GM21737 (cell line): Measurements from ENCODE around the gene ADAMTSL2.

Experiments
- ATAC-seq: cut with Tn5 transposase; IDR thresholded peaks from one replicate; pipeline ENCODE4 v1.9.1; 2021; ENCODE audit warnings: mild to moderate bottlenecking, moderate library complexity; ENCODE audit not compliant: unreplicated experiment

The ADAMTSL2 gene

DNA sequence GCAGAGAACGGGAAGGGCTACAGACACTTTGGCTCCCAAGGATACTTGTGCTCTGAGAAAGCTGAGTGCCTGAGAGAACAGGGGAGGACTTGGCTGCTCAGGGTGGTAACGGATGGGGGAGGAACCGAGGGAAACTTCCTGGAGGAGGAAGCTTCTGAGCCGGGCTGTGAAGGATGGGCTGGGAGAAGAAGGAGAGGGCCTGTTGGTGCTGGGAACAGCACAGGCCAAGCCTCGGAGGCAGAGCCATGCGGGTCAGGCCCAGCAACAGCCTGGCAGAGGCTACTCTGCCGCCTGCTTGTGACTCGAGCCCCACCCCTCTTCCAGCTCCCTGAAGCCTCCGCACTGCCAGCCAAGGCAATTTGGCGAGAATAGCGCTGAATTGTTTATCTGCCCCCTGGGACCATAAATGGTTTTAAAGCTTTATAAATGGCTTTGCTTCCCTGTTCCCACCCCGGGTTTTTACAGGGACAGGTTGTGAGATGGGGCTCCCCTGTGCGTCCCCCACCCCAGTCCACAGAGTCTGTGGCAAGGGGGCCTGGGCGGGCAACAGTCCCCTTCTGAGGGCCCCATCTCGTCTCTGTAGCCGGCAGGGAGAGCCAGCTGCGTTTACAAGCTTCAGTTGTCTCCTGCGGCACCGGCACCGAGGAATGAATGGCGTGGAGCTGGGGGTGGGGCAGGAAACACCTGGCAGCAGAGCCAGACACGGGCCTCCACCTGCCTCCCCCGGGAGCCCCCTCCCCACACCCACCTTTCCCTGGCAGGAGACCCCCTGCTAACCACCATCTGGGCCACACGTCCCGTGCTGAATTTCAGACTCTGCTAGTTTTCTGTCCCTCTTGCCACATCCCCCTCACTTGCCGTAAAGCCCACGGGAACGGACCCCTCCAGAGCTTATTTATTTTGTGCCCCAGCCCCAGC is 50.3 kb downstream of the ADAMTSL2 start:
- ATAC-seq, result no peak

DNA sequence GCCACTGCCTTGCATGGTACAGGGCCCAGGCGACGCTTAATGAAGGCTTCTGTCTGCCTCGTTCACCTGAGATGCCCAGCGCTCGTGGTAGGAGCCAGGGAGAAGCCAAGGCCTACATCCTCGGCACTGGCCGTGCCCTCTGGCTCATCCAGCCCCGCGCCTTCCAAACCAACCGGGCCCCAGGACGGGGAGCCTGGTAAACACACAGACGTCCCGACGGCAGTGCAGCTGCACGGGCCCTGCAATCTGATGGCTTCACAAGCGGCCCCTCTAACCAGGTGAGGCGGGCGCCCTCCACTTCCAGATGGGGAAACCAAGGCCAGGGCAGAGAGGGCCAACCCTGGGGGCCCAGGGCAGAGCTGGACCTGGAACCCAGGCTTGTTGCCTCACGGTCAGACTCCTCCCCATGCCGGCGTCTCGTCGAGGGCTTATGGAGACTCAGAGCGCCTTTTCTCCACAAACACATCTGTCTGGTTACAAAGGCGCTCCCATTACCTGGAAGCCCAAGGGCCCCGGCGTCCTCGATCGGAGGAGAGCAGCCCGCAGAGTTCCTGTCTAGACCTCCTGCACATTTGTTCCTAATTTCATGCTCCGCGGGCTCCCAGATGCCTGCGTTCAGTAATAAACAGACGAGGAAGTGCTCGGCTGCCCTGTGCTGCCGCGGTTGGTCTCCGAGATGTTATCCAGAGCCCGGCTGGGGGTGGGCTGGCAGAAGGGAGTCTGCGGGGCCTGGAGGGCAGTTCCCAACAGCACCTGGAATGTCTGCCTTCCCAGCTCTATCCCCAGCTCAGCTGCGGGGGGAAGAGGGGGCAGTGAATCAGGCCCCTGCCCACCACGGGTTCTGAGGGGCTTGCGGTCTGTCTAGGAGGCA is 51.2 kb downstream of the ADAMTSL2 start:
- no peak for ATAC-seq

DNA sequence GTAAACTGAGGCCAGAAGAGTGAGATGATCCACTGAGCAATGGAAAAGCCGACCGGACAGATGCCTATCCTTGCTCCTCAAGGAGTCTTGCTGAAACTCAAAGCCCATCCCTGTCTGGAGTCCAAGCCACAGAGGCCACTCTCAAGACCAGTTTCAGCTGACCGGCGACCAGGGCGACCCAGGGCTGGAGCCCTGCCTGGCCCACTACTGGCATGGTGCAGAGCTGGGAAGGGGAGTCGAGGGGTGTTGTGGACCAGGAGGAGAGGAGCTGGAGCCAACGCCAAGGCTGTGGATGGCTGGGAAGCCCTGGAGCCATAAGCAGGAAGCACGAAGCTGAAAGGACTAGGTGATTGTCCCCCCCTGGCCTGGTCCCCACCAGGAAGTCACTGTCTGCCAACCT is 52.5 kb downstream of the ADAMTSL2 start:
- no peak for ATAC-seq

DNA sequence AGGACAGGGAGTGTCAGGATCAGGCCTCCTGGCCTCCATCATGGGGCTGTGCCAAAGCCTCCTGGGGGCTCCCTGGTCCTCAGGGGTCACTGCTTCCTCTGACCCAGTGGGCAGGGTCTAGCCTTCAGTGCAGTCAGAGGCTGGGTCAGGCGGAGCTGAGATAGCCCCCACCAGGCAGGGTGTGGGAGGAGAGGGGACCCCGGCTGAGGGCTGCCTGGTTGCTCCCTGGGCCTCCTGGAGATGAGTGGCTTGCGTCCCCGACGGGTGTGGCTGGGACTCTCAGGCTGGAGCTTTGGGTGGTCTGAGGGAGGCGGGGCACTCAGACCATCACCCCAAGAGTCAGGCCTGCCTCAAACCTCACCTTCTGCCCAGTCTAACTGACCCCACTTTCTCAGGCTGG is 53.0 kb downstream of the ADAMTSL2 start:
- no peak for ATAC-seq

DNA sequence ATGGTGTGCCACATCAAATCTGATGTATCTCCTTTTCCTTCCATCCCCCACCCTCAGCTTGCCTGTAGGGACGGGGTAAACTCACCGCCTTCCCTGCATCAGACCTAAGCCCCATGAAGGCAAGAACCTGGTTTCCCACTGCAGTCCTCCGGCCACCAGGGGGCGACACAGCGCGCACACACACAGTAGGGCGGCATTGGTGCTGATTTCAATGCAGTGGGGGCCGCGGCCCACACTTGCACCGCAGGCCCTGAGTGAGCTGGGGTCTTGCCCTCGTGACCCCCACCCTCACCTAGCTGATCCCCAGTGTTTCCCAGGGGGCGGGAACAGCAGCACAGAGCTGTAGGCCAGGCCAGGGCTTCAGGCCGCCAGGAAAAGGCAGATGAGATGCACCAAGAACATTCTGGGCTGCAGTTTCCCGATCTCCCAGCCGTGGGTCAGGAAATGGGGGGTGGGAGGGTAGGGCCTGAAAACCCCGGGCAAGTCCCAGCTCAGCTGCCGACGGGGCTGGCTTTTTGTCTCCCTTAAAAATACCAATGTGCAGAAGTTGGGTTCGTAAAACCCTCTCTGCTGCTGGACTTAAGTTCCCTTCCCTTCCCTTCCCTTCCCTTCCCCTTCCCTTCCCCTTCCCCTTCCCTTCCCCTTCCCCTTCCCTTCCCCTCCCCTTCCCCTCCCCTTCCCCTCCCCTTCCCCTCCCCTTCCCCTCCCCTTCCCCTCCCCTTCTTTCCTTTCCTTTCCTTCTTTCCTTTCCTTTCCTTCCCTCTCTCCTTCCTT is 55.1 kb downstream of the ADAMTSL2 start:
- no peak for ATAC-seq

DNA sequence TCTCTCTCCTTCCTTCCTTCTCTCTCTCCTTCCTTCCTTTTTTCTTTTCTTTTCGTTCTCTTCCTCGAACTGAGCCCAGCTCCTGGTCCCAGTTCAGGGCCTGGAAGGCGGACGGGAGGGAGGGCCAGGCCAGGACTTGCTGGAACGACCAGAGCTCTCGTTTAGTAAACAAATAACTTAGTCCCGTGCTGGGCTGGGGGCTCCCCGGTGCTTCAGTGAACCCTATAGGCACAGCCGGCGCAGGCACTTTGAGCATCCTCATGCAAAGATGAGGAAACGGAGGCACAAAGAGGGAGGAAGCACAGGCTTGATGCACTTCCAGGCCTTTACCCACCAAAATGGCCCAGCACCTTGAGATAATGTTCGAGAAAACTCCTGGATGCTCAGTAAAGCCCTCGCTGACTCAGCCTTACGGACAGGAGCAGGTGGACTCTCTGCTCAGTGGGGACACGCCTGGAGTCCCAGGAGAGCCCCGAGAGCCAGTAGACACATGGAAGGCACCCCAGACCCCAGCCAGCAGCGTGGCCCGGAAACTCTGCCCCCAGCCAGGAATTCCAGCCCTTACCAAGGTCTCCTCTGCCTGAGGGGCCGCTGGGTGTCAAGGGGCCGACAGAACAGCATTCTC is 55.8 kb downstream of the ADAMTSL2 start:
- no peak for ATAC-seq

DNA sequence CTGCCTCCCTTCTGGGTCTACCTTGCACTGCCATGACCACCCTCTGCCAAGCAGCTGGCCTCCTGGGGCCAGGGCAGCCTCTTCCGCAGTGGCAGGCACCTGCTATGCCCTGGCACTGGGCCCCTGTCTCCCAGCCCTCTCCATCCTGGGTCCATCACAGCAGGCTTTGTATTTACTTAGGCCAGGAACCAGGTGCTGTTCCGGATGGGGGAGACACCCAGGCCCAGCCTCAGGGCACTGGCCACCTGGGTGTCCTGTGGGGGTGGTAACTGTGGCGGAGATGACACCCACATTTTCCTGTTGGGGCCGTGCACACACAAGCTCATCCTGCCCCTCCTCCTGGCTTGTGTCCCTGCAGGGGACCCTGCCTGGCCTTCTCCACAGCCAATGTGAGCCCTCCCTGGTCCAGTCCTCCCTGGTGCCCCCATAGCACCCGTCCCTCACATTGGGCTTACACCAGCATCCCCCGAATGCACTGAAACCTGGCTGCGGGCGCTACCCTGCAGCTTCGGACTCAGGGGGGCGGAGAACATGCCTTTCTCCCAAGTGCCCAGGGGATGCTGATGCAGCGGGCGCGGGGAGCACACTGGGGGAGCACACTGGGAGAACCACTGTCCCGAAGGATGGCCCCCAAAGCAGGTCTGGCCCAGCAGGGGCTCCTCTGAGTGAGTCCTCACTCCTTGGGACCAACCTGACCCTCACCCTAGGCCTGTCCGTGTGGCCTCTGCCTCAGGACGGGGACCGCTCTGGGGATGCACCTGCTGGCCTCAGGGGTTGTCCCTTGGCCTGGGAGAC is 56.8 kb downstream of the ADAMTSL2 start:
- no peak for ATAC-seq

DNA sequence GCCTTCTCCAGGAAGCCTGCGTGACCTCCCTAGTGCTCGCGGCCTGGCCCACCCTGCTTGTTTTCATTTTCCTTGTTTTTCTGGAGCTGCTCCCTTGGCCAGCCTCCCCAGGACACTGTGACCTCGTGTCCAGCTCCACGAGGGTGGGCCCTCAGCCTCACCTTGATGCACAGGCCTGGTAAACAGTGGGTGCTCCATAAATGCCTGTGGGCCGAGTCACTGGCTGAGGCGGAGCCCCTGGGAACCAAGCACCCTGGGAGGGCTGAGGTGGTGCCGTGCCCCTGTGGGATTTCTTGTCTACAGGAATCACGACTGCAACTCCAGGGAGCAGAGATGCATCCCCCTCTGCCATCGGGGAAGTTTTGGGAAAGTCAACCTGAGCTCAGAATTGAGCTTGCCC is 57.5 kb downstream of the ADAMTSL2 start:
- ATAC-seq, result no peak

DNA sequence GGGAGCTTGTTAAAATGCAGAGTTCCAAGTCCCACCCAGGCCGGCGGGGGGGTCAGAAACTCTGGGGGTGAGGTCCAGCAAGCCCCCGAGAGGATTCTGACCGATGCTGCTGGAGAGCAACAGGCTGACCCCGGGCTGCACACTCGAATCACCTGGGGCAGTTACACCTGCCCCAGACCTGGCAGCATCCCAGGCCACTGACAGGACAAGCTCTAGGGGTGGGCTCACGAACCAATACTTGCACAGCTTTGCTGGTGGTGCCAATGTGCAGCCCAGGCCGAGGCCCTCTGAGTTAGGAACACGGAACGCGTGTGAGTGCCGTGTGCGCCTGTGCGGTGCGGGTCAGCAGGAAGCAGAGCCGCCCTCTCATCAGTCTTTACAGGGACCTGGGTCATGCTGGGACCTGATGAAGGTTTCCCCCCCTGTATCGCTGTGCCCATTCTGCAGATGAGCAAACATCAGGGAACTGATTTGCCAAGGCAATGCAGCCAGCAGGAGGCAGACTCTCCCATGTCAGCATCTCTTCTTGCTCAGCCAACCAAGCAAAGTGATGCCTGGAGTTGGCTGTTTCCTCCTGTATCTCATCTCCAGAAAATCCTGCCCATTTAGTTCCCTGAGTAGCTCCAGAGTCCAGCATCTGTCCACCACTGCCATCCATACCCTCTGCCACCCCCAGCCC is 58.4 kb downstream of the ADAMTSL2 start:
- ATAC-seq, result no peak

DNA sequence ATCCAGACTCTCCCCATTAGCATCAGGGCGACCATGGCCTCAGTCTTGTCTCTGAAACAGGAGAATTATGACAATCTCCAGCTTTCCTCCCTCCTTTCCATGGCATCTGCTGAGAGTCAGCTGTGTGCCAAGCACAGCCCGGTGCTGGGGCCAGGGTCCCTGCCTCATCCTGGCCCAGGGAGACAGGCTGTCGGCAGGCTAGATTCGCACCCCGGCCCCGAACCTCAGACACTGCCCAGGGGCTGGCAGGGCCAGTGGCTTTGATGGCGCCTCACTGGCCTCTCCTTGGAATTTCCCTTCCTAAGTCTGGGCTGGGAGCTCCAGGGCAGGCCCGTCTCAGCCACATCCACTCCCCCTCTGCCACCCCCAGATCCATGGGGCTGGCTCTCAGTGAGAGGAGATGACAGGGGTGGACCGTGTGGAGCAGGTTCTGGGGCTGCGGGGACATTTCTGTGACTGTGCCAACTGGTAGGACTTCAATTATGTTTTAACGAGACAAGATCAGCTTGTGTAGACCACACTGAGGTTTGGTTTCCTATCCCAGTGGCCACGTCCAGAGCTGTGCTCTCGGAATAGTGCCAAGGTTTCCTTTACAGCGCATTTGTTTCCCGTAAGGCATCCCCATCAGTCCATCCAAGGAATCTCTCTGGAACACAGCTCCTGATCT is 59.2 kb downstream of the ADAMTSL2 start:
- ATAC-seq, result no peak

DNA sequence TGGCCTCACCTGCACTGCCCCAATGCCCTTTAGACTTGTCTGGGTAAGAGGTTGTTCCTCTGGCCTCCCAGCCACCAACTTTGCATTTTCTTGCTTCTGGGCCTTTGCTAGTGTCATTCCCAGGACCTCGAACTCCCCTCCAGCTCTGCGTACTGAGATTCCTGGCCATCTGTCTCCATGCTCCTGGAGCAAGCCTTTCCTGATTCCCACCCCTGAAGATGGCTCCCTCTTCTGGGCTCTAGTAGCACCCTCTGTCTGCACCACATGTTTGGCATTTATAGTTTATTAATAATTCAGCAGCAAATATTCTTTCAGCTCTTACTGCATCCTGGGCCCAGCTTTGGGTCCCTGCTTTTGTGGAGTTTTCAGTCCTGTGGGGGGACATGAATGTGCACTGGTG is 59.8 kb downstream of the ADAMTSL2 start:
- no peak for ATAC-seq

DNA sequence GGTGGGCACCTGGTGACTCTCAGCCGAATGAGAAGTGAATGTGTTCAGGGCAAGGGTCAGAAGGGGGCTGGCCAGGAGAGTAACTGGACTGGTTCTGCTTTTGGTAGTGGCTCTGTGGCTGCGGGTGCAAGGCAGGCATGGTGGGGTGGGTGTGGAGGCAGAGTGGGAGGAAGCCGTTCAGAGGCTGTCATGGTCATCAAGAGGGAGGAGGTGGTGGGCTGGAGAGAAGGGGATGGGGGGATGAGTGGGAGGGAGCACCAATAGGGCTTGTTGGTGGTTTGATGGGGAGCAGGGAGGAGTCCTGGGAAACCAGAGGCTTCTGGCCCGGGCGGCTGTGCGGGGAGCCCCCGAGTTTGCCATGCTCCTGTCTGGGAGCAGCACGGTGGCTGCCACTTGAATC is 61.4 kb downstream of the ADAMTSL2 start:
- ATAC-seq, result no peak

DNA sequence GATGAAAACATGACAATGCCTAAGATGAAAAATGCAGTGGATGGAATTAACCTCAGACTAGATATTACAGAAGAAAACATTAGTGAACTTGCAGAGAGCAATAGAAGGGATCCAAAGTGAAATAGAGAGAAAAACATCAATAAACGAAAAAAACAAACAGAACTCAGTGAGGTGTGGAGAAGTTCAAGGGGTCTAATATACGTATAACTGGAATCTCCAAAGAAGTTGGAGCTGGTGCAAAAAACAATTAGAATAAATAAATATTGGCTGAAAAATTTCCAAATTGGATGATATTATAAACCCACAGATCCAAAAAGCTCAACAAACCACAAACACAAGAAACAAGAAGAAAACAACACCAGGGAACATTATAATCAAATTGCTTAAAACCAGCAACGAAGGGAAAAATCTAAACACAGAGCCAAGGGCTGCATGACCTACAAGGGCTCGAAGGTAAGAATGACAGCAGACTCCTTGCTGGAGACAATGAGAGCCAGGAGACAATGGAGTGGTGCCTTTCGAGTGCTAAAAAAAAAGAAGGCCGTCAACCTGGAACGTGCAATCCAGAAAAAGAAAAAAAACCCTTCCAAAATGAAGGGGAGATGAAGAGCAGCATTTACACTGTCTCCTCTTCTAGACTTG is 62.9 kb downstream of the ADAMTSL2 start:
- ATAC-seq, result no peak

DNA sequence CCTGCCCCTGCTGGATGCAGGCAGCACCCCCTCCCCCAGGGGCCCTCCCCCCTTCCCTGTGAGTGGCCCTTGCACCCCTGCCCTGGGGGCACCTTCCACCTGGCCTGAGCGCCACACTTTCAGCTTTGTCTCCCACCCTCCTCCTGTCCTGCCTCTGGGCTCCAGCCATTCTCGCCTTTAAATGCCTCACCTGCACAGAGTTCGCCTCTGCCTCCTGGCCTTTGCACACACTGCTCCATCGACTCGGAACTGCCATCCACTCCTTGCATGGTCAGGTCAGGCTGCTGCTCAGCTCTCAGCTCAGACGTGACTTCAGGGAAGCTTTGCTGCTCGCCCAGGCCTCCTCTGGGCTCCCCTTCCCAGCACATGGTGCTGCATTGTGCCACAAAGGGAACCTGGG is 64.5 kb downstream of the ADAMTSL2 start:
- ATAC-seq, result no peak

DNA sequence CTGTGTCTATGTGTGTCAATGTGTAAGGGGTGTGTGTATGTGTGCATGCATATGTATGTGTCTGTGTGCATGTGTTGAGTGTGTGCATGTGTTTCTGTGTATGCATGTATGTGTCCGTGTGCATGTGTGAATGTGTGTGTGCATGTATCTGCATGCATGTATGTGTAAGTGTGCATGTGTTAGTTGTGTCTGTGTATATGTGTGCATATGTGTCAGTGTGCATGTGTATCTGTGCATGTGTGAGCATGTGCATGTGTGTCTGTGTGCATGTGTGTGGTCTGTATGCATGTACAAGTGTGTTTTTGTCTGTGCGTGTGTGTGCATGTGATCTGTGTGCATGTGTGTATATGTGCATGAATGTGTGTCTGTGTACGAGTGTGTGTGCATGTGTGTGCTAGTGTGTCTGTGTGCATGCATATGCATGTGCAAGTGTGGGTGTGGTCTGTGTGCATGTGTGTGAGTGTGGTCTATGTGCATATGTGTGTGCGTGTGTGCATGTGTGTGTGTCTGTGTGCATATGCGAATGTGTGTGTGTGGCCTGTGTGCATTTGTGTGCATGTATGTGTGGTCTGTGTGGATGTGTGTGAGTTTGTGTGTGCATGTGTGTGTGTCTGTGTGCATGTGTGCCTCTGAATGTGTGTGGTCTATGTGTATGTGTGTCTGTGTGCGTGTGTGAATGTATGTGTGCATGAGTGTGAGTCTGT is 65.1 kb downstream of the ADAMTSL2 start:
- ATAC-seq, result no peak

DNA sequence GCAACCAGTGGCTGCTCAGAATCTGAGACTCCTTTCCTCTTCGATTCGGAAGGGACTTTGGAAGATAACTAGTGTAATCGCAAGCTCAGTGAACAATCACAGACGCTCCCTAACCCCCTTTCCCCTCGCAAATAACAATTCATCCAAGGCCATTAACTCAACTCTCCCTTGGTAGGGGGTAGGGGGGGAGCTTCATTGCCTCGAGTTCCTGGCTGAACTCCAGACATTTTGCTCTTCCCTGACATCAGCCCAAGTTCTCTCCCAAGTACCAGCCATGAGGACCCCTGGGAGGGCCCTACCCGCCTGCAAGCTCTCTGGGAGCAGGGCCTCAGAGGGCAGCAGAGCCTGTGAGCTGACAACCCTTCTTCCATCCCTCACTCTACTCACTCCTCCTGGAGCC is 66.2 kb downstream of the ADAMTSL2 start:
- ATAC-seq, result no peak

DNA sequence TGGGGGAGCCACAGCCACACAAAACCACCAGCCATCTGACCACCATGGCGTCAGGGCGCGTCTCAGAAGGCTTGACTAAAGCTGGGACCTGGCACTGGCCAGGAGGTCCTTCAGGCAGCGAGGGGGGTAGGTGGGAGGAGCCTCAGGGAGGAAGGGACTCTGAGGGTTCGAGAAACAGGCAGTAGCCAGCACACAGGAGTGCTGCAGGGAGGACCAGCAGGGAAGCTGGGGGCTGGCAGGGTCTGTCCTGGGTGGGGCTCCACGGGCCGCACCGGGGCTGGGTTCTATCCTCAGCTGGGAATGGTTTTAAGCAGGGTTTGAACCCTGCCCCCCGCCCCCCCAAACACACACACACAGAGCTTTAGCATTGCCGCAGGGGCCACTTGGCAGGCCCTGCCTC is 67.2 kb downstream of the ADAMTSL2 start:
- ATAC-seq, result no peak

DNA sequence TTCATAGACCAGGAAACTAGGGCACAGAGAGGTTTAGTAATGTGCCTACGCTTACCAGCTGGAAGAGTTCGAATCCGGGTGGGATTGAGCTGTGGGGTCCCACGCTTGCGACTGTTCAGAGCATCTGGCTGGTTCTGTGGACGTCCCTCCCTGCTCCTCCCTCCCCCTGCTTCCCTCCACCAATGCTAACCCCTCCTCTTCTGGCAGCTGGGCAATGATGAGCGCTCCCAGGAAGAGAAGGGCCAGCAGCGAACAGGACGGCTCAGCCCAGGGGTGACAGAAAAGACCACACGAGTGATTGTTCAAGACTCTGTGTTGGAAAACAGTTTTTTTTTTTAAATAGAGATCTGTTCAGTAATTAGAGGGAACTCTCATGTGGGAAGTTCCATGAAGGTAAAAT is 67.8 kb downstream of the ADAMTSL2 start:
- ATAC-seq, result no peak
